IMR-90 (cell line): Measurements from ENCODE around the gene NPFFR1. TPM values are rescaled to one million over a fixed set of nuclear protein-coding genes. Genes with fewer than 3 reads are reported as not detected.

Source experiments
- ATAC-seq: fragments of 200-7000 bp; cut with Tn5 transposase; 2 replicates; pipeline ENCODE4 v1.9.1; 2020; ENCODE audit warnings: low read depth, mild to moderate bottlenecking, moderate library complexity
- BruUV-seq: library from RNA; stranded (reverse); fragments of 400-500 nt; replicated peaks from 2 replicates; lab custom pipeline; 2021; lab: Mats Ljungman, UMichigan
- CTCF ChIA-PET: fragments of 300-600 bp; formaldehyde crosslinking; extraction: SDS; loops from one replicate; lab custom pipeline; 2021; ENCODE audit warnings: antibody characterized with exemption; lab: Yijun Ruan, JAX
- POLR2A ChIA-PET: fragments of 300-600 bp; sonication (Branson Sonifier 250); formaldehyde crosslinking; loops from one replicate; lab custom pipeline; 2022; ENCODE audit warnings: antibody characterized with exemption; ENCODE audit not compliant: unreplicated experiment; lab: Charles Lee
- DNase-seq: peaks from one replicate; pipeline ENCODE4 v3.0.0; 2013
- H2AFZ ChIP-seq: replicated peaks from 2 replicates; pipeline ENCODE3; 2013; ENCODE audit warnings: low read length, mild to moderate bottlenecking; ENCODE audit not compliant: poor library complexity
- H2AK5ac ChIP-seq: 2 replicates; pipeline ENCODE4 v1.6.1; 2013; ENCODE audit warnings: low read depth, low read length, inconsistent platforms
- H2AK9ac ChIP-seq: replicated peaks from 2 replicates; pipeline ENCODE3; 2013; ENCODE audit warnings: mild to moderate bottlenecking, low read depth, low read length, moderate library complexity; ENCODE audit not compliant: poor library complexity
- H2BK120ac ChIP-seq: 2 replicates; pipeline ENCODE4 v1.6.1; 2013; ENCODE audit warnings: low read depth, low read length, inconsistent platforms
- H2BK15ac ChIP-seq: 3 replicates; pipeline ENCODE4 v1.6.1; 2013; ENCODE audit warnings: low read depth, low read length, inconsistent platforms
- H2BK20ac ChIP-seq: 2 replicates; pipeline ENCODE4 v1.6.1; 2013; ENCODE audit warnings: low read depth, mild to moderate bottlenecking, inconsistent platforms, low read length, moderate library complexity
- H2BK5ac ChIP-seq: 2 replicates; pipeline ENCODE4 v1.6.1; 2013; ENCODE audit warnings: mild to moderate bottlenecking, low read depth, low read length, inconsistent platforms; ENCODE audit not compliant: poor library complexity, severe bottlenecking
- H3K14ac ChIP-seq: replicated peaks from 2 replicates; pipeline ENCODE4 v1.6.1; 2013; ENCODE audit warnings: low read depth, low read length, inconsistent platforms
- H3K18ac ChIP-seq: 2 replicates; pipeline ENCODE4 v1.6.1; 2013; ENCODE audit warnings: low read depth, low read length, control low read depth
- H3K23ac ChIP-seq: 2 replicates; pipeline ENCODE4 v1.6.1; 2013; ENCODE audit warnings: low read depth, low read length, inconsistent platforms
- H3K27ac ChIP-seq: 2 replicates; pipeline ENCODE4 v1.5.1; 2013; ENCODE audit warnings: mild to moderate bottlenecking, control low read depth, low read length; ENCODE audit not compliant: insufficient read depth
- H3K27me3 ChIP-seq: 2 replicates; pipeline ENCODE4 v1.6.1; 2013; ENCODE audit warnings: low read length; ENCODE audit not compliant: control insufficient read depth, insufficient read depth
- H3K36me3 ChIP-seq: 2 replicates; pipeline ENCODE4 v1.6.1; 2013; ENCODE audit warnings: low read length, mixed read lengths; ENCODE audit not compliant: control insufficient read depth, insufficient read depth
- H3K4ac ChIP-seq: 2 replicates; pipeline ENCODE4 v1.6.1; 2013; ENCODE audit warnings: low read depth, low read length, inconsistent platforms
- H3K4me1 ChIP-seq: 2 replicates; pipeline ENCODE4 v1.6.1; 2013; ENCODE audit warnings: low read length, mixed read lengths; ENCODE audit not compliant: control insufficient read depth, insufficient read depth
- H3K4me2 ChIP-seq: 2 replicates; pipeline ENCODE4 v1.6.1; 2013; ENCODE audit warnings: low read depth, mild to moderate bottlenecking, control low read depth, low read length, moderate library complexity
- H3K4me3 ChIP-seq: 2 replicates; pipeline ENCODE4 v1.5.1; 2013; ENCODE audit warnings: low read depth, mild to moderate bottlenecking, control low read depth, low read length, moderate library complexity; ENCODE audit not compliant: insufficient read depth
- H3K56ac ChIP-seq: 2 replicates; pipeline ENCODE4 v1.6.1; 2013; ENCODE audit warnings: low read length, inconsistent platforms; ENCODE audit not compliant: insufficient read depth; ENCODE audit errors: extremely low read depth
- H3K79me1 ChIP-seq, 2 experiments: 2 replicates each; pipeline ENCODE4 v1.6.1; 2013; ENCODE audit warnings: low read length in 2 of 2, inconsistent platforms in 1 of 2, low read depth in 1 of 2
- H3K9ac ChIP-seq: 2 replicates; pipeline ENCODE4 v1.6.1; 2013; ENCODE audit warnings: low read depth, low read length, control low read depth
- H3K9me1 ChIP-seq: 2 replicates; pipeline ENCODE4 v1.6.1; 2013; ENCODE audit warnings: low read length, inconsistent platforms; ENCODE audit not compliant: insufficient read depth
- H3K9me3 ChIP-seq: 2 replicates; pipeline ENCODE4 v1.6.1; 2013; ENCODE audit warnings: low read length; ENCODE audit not compliant: control insufficient read depth, insufficient read depth
- H4K20me1 ChIP-seq: 2 replicates; pipeline ENCODE4 v1.6.1; 2013; ENCODE audit warnings: low read length, inconsistent platforms; ENCODE audit not compliant: insufficient read depth
- H4K5ac ChIP-seq: 2 replicates; pipeline ENCODE4 v1.6.1; 2013; ENCODE audit warnings: mild to moderate bottlenecking, low read depth, low read length, control low read depth
- H4K8ac ChIP-seq, 2 experiments: 2 replicates each; pipeline ENCODE4 v1.6.1; 2013; ENCODE audit warnings: low read depth in 2 of 2, low read length in 2 of 2, control low read depth in 1 of 2, inconsistent platforms in 1 of 2
- H4K91ac ChIP-seq: 2 replicates; pipeline ENCODE4 v1.6.1; 2013; ENCODE audit warnings: low read depth, low read length, inconsistent platforms; ENCODE audit not compliant: insufficient read depth
- CEBPB ChIP-seq: IDR thresholded peaks from 2 replicates; pipeline ENCODE4 v1.6.1; 2012; ENCODE audit warnings: low read depth, low read length, improper control_type of control experiment
- CTCF ChIP-seq: conservative IDR thresholded peaks from 2 replicates; pipeline ENCODE4 v1.5.1; 2012; ENCODE audit warnings: mild to moderate bottlenecking, low read depth, low read length, improper control_type of control experiment
- ELK1 ChIP-seq: fragments of 150-350 bp; IDR thresholded peaks from 2 replicates; pipeline ENCODE4 v1.6.1; 2016; ENCODE audit warnings: low read depth, mild to moderate bottlenecking, low read length, moderate library complexity, borderline replicate concordance
- FOS ChIP-seq: fragments of 150-350 bp; IDR thresholded peaks from 2 replicates; pipeline ENCODE4 v1.6.1; 2016; ENCODE audit warnings: low read depth, low read length
- MAFK ChIP-seq: IDR thresholded peaks from 2 replicates; pipeline ENCODE4 v1.6.1; 2012; ENCODE audit warnings: low read depth, low read length, improper control_type of control experiment
- MAZ ChIP-seq: IDR thresholded peaks from 2 replicates; pipeline ENCODE4 v1.6.1; 2012; ENCODE audit warnings: low read depth, mild to moderate bottlenecking, low read length, improper control_type of control experiment, moderate library complexity, borderline replicate concordance
- NFE2L2 ChIP-seq: fragments of 150-350 bp; IDR thresholded peaks from 2 replicates; pipeline ENCODE4 v1.6.1; 2016; ENCODE audit warnings: low read depth, mild to moderate bottlenecking, low read length
- RAD21 ChIP-seq: IDR thresholded peaks from 2 replicates; pipeline ENCODE4 v1.6.1; 2012; ENCODE audit warnings: low read length, improper control_type of control experiment
- RCOR1 ChIP-seq: IDR thresholded peaks from 2 replicates; pipeline ENCODE4 v1.6.1; 2012; ENCODE audit warnings: mild to moderate bottlenecking, low read length, improper control_type of control experiment; ENCODE audit not compliant: insufficient replicate concordance
- RFX5 ChIP-seq: IDR thresholded peaks from 2 replicates; pipeline ENCODE4 v1.8.0; 2012; ENCODE audit warnings: low read depth, mild to moderate bottlenecking, low read length, moderate library complexity
- SMC3 ChIP-seq: fragments of 150-350 bp; IDR thresholded peaks from 2 replicates; pipeline ENCODE4 v1.6.1; 2016; ENCODE audit warnings: low read depth, mild to moderate bottlenecking, antibody characterized with exemption, low read length, moderate library complexity
- WGBS, 2 experiments: methylation state at CpG; one replicate each; pipeline versions ENCODE4 v1.1.5 to v1.1.7; 2013; ENCODE audit warnings: missing lambda C conversion rate in 2 of 2; ENCODE audit not compliant: insufficient read length in 1 of 2; ENCODE audit errors: extremely low coverage in 2 of 2; 5-methylcytosine and 5-hydroxymethylcytosine counted together
- dilution Hi-C: fragments of 300-500 bp; cut with HindIII; formaldehyde crosslinking; loops from one replicate; pipeline ENCODE4 v1.14.3; 2018; ENCODE audit warnings: low sequenced_read_pairs; ENCODE audit not compliant: unreplicated experiment
- in situ Hi-C: fragments of 300-500 bp; cut with MboI; formaldehyde crosslinking; loops from 3 replicates; pipeline ENCODE4 v1.14.3; 2019; ENCODE audit warnings: low sequenced_read_pairs, inconsistent platforms, mixed read lengths
- intact Hi-C: fragments of 100-400 bp; cut with micrococcal nuclease; formaldehyde crosslinking; loops from 2 replicates; pipeline ENCODE4 v1.10.0; 2022
- polyA plus RNA-seq, 3 experiments: library from polyadenylated mRNA; depleted of rRNA; stranded (reverse); fragments of >200 nt; gene quantifications; 2 replicates each; pipeline ENCODE4 v1.2.3, GENCODE V29; 2012; ENCODE audit warnings: low replicate concordance in 1 of 3
- total RNA-seq: library from RNA; depleted of rRNA; stranded (reverse); fragments of >200 nt; gene quantifications from 2 replicates; pipeline ENCODE4 v1.2.3, GENCODE V29; 2012
- TF ChIP-seq, protein P1 (sequence below): fragments of 150-350 bp; IDR thresholded peaks from 2 replicates; pipeline ENCODE4 v1.6.1; 2017; ENCODE audit warnings: mild to moderate bottlenecking, antibody characterized with exemption, low read length, low read depth

The NPFFR1 gene
- total and polyA plus RNA-seq, 2 of the 4 experiments (the other 2 are of a cell fraction), result not detected

- H3K14ac ChIP-seq, result no peak overlapping the region
- DNase-seq, result peak; percentile 89
- intact Hi-C loops, result no loop called here
- no peak overlapping the region; the same call in 1 of the 2 replicates for H4K5ac ChIP-seq
- H3K4me1 ChIP-seq, result no peaks in the 10 kb centered on the region; the same call in 1 of the 2 replicates
- H3K9ac ChIP-seq, result no peak overlapping the region
- no peak overlapping the region for H2AK5ac ChIP-seq
- no peak overlapping the region for H3K18ac ChIP-seq
- POLR2A ChIA-PET, result no interaction called here
- H3K27me3 ChIP-seq, result no peaks in the 10 kb centered on the region
- H3K56ac ChIP-seq, result no peak overlapping the region
- peak overlapping the region; percentile 64 for H2AFZ ChIP-seq
- peak overlapping the region in 1 of 2 experiments; percentile 83; a peak in 1 of 4 replicates for H4K8ac ChIP-seq
- peak overlapping the region; percentile 11; the same call in 1 of the 2 replicates for H2BK20ac ChIP-seq
- H2AK9ac ChIP-seq, result peak overlapping the region; percentile 1
- peak overlapping the region; percentile 28; the same call in 1 of the 2 replicates for H3K4ac ChIP-seq
- H3K27ac ChIP-seq, result peak overlapping the region; percentile 28; the same call in 1 of the 2 replicates
- in situ Hi-C loops, result no loop called here
- H2BK120ac ChIP-seq, result peak overlapping the region; percentile 48; the same call in 1 of the 2 replicates
- no peak overlapping the region for H3K4me2 ChIP-seq
- 0 out of 2 replicates have a peak overlapping the region, but pooled peaks have one; percentile 2 for H4K91ac ChIP-seq
- no peaks in the 10 kb centered on the region for H3K79me1 ChIP-seq
- no peak overlapping the region for H3K23ac ChIP-seq
- no peak for TF ChIP-seq CEBPB
- peak; percentile 16 for TF ChIP-seq RCOR1
- TF ChIP-seq, protein P1, sequence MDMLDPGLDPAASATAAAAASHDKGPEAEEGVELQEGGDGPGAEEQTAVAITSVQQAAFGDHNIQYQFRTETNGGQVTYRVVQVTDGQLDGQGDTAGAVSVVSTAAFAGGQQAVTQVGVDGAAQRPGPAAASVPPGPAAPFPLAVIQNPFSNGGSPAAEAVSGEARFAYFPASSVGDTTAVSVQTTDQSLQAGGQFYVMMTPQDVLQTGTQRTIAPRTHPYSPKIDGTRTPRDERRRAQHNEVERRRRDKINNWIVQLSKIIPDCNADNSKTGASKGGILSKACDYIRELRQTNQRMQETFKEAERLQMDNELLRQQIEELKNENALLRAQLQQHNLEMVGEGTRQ, result no peak
- TF ChIP-seq RAD21, result no peak
- TF ChIP-seq SMC3, result no peak
- no peak for TF ChIP-seq RFX5
- TF ChIP-seq NFE2L2, result peak; percentile 23; the same call in 1 of the 2 replicates
- TF ChIP-seq CTCF, result no peak
- TF ChIP-seq MAFK, result no peak
- no peak for TF ChIP-seq MAZ
- peak; percentile 53; the same call in 1 of the 2 replicates for TF ChIP-seq FOS
- no peak for TF ChIP-seq ELK1
- H2BK15ac ChIP-seq, result peak overlapping the region; percentile 3; the same call in 1 of the 3 replicates
- peaks cover 10% of the 10 kb centered on the region for H3K9me1 ChIP-seq
- ATAC-seq, result peak; percentile 100
- CTCF ChIA-PET, result interaction anchor here (0.6 kb wide), 1 partner anchor 68 kb away, joined by 3 read pairs; no protein-coding TSS in a partner anchor
- BruUV-seq, result no TSS peak
- dilution Hi-C loops, result no loop called here
- peaks cover 4% of the 10 kb centered on the region; the same call in 1 of the 2 replicates for H3K36me3 ChIP-seq
- 55% methylated on average over 5 of the region's 12 CpGs; no CpG with 5 or more reads in 1 of the 2 experiments for WGBS, 2 experiments
- H3K9me3 ChIP-seq, result no peaks in the 10 kb centered on the region
- H4K20me1 ChIP-seq, result no peaks in the 10 kb centered on the region; the same call in 1 of the 2 replicates
- H2BK5ac ChIP-seq, result no peak overlapping the region
- H3K4me3 ChIP-seq, result no peak overlapping the region
Measured at GRCh38 chr10:70296406-70296899, 12.6 kb upstream of the NPFFR1 start.
